Measurements from ENCODE around the gene PRR5L.

DNA sequence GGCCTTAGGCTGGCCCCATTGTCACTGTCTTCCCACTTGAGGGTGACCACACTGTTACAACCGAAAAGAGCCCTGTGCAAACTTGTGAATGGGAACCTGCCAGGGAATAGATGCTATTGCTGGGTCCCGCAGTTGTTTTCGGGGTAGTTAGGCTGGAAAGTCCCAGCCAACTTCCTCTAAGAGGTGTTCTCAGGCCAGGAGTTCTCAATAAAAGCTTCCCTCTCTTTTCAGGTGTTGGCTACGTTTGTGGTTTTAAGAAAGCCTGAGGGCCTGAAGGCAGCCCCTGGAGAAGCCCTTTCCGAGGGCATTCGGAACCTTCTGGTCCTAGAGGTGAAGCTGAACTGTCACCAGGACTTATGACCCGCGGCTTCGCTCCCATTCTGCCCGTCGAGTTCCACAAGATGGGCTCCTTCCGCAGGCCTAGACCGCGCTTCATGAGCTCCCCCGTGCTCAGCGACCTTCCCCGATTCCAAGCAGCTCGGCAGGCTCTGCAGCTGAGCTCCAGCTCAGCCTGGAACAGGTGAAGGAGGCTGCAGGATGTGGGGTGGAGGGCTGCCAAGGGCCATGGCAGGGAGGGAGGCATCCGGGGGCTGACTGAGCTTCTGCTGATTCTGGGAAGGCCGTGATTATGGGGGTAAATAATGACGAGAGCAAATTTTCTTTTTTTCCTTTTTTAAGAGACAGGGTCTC, 104.8 kb downstream of the PRR5L start:
- no peak for TF ChIP-seq GATA3 (IDR thresholded peaks at IDR 0.05; ENCODE audit: low read depth, low read length)
- no peak for TF ChIP-seq GATA2 (IDR thresholded peaks at IDR 0.05; ENCODE audit: low read depth, low read length)
